Endometrial microvascular endothelial cells (primary cell): ENCODE measurements around the gene TRPC4. TPM values are rescaled to one million over a fixed set of nuclear protein-coding genes. Genes with fewer than 3 reads are reported as not detected.

Experiments used
- in situ Hi-C: cut with HindIII; loops from 2 replicates; pipeline ENCODE4 v1.10.0; 2017; ENCODE audit warnings: low sequenced_read_pairs, low pct_unique_long_range_greater_than_20kb; ENCODE audit errors: inconsistent ontology term
- total RNA-seq: library from RNA; depleted of rRNA; stranded (reverse); fragments of >200 nt; gene quantifications from one replicate; pipeline ENCODE4 v1.2.3, GENCODE V29; 2015; ENCODE audit errors: inconsistent ontology term

The TRPC4 gene
- total RNA-seq, 1 donor from 2014 or later, result 0.84 TPM

- in situ Hi-C loops, result no loop called here
Measured at GRCh38 chr13:37751025-37751424, 118.5 kb downstream of the TRPC4 start.

DNA sequence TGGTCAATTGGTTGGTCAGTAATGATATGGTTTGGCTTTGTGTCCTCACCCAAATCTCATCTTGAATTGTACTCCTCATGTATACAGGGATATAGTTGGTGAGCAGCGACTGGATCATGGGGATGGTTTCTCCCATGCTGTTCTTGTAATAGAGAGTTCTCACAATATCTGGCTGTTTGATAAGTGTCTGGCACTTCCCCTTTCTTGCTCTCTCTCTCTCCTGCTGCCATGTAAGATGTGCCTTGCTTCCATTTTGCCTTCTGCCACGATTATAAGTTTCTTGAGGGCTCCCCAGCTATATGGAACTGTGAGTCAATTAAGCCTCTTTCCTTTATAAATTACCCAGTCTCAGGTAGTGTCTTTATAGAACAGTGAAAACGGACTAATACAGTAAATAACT lies 120.7 kb downstream of the TRPC4 start:
- in situ Hi-C loops, result no loop called here

DNA sequence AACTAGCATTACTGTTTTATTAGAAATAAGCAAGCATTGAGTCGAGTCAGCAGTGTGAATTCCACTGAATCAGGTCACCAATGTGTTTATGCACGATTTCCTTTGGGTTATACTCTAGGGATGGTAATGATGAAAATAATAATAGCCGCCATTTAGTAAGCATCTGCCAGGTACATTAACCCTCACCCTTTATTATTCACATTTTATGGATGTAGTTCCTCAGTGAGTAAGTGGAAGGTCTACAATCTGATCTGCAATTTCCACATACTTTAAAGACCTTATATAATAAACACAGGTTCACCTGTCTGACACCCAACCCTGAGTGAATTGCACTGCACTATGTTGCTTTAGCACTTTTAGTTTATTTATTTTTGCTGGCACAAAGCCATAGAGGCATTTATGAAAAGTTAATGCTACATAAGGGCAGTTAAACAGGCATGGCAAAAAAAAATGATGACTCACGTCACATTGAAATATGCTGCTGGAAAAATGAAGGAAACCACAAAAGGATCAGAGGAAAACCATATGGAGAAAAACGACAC lies 122.4 kb downstream of the TRPC4 start:
- in situ Hi-C loops, result no loop called here

DNA sequence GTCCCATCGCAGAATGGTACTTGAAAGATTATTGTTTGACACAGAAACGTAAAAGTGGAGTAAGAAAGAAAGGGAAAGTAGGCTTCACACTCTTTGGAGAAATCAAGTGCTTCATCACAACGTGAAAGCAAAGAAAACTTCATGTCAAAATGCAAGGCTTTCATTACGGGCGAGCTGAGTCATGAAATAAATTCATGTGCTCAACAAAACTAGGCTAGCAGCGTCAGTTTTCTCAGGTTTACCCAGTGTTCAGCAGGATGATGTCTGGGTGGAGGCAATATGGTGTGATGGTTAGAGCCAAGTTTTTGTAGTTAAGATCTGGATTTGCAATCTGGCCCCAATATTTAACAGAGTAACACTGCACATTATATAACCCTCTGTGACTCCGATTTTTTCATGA lies 128.0 kb downstream of the TRPC4 start:
- in situ Hi-C loops, result no loop called here

GRCh38 chr13:37736045-37736444 lies 133.5 kb downstream of the TRPC4 start:
- in situ Hi-C loops, result no loop called here

GRCh38 chr13:37735293-37735692 lies 134.3 kb downstream of the TRPC4 start:
- in situ Hi-C loops, result no loop called here

- in situ Hi-C loops, result no loop called here
Measured at GRCh38 chr13:37729876-37730275, 139.7 kb downstream of the TRPC4 start.

DNA sequence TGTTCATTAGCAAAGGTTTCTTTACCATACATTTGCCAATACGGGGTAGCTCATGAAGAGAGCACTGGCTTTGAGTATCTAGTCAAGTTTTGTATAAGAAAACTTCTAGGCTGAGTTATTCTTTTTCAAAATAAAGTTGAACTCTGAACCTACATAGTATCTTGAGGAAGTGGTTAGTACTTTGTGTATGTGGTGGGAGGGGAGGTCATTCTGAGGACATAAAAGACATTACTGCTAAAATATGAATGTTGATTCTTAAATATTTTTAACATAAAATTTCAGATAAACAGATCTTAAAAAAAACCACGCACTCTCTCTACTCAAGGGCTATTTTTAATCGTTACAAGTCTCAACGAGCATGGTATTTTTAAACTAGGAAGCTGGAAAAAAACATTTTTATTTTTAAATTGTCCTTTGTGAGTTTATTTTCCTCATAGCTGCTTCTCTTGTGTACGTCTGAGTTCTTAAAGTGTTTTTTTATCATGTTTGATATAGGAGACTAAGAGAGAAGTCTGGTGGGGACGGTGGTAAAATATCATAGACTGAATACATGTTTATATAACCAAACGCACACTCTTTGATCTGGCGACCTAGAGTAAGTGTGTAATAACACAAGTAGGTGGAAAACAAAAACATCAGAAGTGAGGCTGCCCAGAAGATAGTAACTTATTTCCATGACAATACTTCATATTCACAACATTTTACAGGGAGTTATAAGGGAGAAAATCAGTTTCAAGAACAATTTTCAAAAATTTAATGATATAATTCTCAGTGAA lies 153.0 kb downstream of the TRPC4 start:
- in situ Hi-C loops, result no loop called here

DNA sequence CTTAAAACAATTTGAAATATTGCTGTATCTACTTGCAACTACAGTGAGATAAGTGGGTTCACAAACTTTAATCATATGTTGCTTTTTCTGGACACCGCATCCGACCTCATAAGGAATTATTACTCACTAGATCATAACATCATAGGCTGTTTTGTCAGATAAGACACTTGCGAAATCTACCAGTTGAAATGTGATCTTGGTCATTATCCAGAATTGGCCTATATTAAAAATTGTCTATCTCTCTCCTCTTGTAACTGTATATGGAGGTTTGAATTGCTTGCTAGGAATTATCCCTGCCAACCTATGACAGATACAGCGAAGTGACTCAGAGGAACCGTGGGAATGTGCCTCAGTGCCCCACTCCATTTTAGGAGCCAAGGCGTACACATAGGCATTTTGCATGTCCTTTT lies 154.0 kb downstream of the TRPC4 start:
- in situ Hi-C loops, result no loop called here

GRCh38 chr13:37709318-37709717 lies 160.3 kb downstream of the TRPC4 start:
- in situ Hi-C loops, result no loop called here

DNA sequence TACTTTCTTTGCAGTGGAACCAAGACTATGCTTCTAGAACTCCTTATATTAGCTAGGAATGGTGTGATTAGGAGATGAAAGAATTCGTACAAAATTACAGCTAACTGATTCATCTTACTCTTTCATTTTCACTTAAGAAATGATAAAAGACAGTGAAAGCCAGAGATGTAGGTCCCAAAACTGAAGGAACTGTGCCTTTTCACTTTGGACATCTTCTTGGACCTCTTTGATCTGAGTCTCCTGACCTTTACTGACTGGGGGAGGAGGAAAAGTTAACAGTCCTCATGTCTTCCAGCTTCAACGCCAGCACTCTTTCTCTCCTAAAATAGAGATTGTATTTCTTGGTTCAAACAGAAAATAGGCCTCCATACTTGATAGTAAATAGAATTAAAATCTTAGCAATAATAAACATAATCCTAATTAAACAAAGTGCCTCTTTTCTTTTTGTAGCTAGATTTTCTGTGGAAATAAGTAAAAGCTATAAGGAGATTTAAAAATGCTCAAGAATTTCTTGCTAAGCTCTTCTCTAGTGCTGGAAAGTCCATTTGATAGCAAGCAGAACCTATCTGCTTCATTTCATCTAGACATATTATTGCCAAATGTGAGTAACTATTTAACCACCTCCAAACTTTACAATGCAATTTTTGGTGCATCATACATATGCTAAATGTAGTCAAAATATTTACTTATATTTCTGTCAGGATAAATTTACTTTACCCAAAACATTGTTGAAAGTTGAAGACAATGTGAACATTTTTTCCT lies 161.7 kb downstream of the TRPC4 start:
- in situ Hi-C loops, result no loop called here

- in situ Hi-C loops, result no loop called here
Measured at GRCh38 chr13:37706041-37706440, 163.5 kb downstream of the TRPC4 start.

GRCh38 chr13:37701972-37702371 lies 167.6 kb downstream of the TRPC4 start:
- in situ Hi-C loops, result no loop called here

DNA sequence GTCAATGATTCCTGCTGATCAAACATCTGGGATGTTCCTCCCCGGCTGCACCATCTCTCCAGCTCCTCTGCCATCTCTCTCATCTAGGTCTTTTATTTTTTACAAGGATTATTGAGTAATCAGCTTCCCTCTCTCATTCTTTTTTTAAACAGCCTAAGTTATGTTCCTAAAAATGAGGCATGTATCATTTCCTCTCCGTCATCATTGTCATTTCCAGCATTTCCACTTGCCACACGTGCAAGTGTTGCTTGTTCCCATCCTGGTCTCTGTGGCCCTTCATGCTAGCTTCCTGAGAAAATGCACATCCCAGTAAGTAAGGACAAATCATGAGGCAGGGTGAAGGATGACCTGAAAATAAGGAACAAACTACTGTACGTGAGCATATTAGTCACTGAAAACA lies 168.3 kb downstream of the TRPC4 start:
- in situ Hi-C loops, result no loop called here

DNA sequence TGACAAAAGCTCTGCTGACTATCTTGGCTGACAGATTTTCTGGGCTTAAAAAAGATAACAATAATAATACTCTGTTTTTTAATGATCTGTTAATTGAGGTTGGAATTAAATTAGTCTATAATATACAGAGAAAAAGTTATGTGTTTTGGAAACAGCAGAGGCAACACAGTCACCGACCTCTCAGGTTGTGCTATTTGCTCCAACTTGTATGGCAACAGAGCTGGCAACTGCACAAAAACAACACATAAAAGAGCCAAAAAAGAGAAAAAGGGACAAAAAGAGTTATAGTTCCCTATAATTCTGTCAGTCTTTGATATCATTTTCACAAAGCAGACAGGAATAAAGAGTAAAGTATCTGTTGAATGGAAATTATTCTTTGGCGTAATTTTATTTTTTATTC lies 168.7 kb downstream of the TRPC4 start:
- in situ Hi-C loops, result no loop called here

- in situ Hi-C loops, result no loop called here
Measured at GRCh38 chr13:37695200-37695599, 174.4 kb downstream of the TRPC4 start.

DNA sequence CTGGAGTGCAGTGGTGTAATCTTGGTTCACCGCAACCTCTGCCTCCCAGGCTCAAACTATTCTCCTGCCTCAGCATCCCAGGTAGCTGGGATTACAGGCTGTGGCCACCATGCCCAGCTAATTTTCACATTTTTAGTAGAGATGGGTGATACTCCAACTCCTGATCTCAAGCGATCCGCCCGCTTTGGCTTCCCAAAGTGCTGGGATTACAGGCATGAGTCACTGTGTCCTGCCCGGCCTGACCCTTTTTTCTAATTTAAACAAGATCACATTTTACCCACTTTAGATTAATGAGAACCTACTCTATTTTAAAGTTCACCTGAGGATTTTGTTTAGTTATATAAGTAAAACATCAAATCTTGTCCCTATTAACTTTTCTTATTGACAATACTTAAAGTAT lies 179.2 kb downstream of the TRPC4 start:
- in situ Hi-C loops, result no loop called here

DNA sequence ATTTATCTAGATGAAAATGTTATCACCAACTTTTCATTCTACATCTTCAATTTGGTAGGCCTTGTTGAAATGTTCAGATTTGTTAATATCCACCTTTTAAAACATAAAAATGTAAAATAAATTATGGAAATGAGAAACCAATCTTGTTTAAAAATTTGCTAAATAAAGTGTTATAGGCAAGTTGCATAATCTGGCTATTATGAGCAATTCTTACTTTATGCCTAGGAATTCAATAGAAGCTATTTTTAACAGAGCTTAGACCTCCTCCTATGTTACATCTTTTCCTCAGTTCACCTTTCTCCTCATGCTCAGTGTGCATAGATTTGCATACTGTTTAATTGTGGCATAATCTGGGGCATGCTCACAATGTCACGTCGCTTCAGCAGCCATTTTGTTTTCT lies 183.1 kb downstream of the TRPC4 start:
- in situ Hi-C loops, result no loop called here

DNA sequence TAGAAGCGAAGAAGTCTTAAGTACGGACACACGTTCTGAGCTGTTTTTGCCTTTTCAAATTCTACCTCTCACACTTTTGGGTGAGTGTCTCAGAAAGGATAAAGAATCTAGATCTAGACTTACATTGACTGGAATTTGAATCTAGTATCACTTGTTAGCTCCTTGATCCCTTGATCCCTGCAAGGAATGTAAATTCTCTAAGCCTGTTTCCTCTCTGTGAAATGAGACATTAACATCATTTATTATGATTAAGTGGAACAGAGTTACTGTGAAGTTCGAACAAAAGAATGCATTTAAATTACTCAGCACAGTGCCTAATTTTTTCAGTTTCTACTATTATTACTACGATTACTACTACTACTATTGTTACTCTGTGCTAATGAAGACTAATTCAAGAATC lies 184.4 kb downstream of the TRPC4 start:
- in situ Hi-C loops, result no loop called here

GRCh38 chr13:37682496-37682895 lies 187.1 kb downstream of the TRPC4 start:
- in situ Hi-C loops, result no loop called here
